ENCODE measurements around the gene BCAP29. TPM values are rescaled to one million over a fixed set of nuclear protein-coding genes. Genes with fewer than 3 reads are reported as not detected.

Gene BCAP29
- total RNA-seq, 6 experiments from 2014 or later = 70.7 to 92.2 (median 89.0) TPM

DNA sequence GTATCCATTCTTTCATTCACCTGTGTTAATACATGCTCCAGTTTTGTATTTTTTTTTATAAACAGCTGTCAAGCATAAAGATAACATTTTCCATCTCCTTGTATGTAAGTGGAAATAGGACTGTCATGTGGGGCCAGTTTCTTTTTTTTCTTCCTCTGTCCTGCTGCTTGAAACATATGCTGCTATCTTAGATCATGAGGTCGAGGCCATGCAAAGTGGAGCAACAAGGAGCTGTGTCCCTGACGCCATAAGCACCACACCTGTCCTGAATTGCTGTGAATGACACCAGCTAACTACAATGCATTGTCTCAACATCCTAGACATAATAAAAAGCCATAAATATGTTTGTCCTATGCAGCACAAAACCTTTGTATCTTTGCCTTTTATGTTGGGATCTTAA lies 42.8 kb downstream of the BCAP29 start:
- Mint-ChIP-seq H3K36me3 (ENCODE audit: low read depth) (no peaks in the 10 kb centered on the region; the same call in 1 of the 2 replicates), H3K4me3 (no peak overlapping the region), H3K27ac (no peak overlapping the region), H3K27me3 (ENCODE audit: insufficient read depth) (no peaks in the 10 kb centered on the region), H3K9me3 (no peaks in the 10 kb centered on the region), H3K4me1 (ENCODE audit: low read depth) (peaks cover 7% of the 10 kb centered on the region)
- TF ChIP-seq CTCF (IDR thresholded peaks at IDR 0.05) = no peak
- no peak for DNase-seq

GRCh38 chr7:107627002-107627401 lies 47.0 kb downstream of the BCAP29 start:
- no peak for TF ChIP-seq CTCF (IDR thresholded peaks at IDR 0.05)
- no peaks in the 10 kb centered on the region for H3K9me3 Mint-ChIP-seq
- no peaks in the 10 kb centered on the region; the same call in 1 of the 2 replicates for H3K36me3 Mint-ChIP-seq (ENCODE audit: low read depth)

GRCh38 chr7:107628461-107629064 lies 48.5 kb downstream of the BCAP29 start:
- Mint-ChIP-seq H3K9me3 (no peaks in the 10 kb centered on the region), H3K36me3 (ENCODE audit: low read depth) (no peaks in the 10 kb centered on the region; the same call in 1 of the 2 replicates), H3K4me1 (ENCODE audit: low read depth) (peaks cover 7% of the 10 kb centered on the region), H3K27ac (no peak overlapping the region), H3K4me3 (no peak overlapping the region), H3K27me3 (ENCODE audit: insufficient read depth) (peaks cover 2% of the 10 kb centered on the region; the same call in 1 of the 2 replicates)
- no peak for TF ChIP-seq CTCF (IDR thresholded peaks at IDR 0.05)
- DNase-seq = no peak

More at GRCh38 chr7:107627002-107627401, 47.0 kb downstream of the BCAP29 start:
- no peak for DNase-seq
- peaks cover 2% of the 10 kb centered on the region; the same call in 1 of the 2 replicates for H3K27me3 Mint-ChIP-seq (ENCODE audit: insufficient read depth)
- no peak overlapping the region for H3K4me3 Mint-ChIP-seq
- H3K4me1 Mint-ChIP-seq (ENCODE audit: low read depth) = peaks cover 7% of the 10 kb centered on the region
- H3K27ac Mint-ChIP-seq = no peak overlapping the region

- Mint-ChIP-seq H3K9me3 (no peaks in the 10 kb centered on the region), H3K4me3 (no peak overlapping the region), H3K27me3 (ENCODE audit: insufficient read depth) (peaks cover 2% of the 10 kb centered on the region; the same call in 1 of the 2 replicates), H3K36me3 (ENCODE audit: low read depth) (no peaks in the 10 kb centered on the region), H3K27ac (no peak overlapping the region), H3K4me1 (ENCODE audit: low read depth) (peaks cover 2% of the 10 kb centered on the region)
- no peak for TF ChIP-seq CTCF (IDR thresholded peaks at IDR 0.05)
- DNase-seq = no peak
Measured at GRCh38 chr7:107630342-107630741, 50.3 kb downstream of the BCAP29 start.

DNA sequence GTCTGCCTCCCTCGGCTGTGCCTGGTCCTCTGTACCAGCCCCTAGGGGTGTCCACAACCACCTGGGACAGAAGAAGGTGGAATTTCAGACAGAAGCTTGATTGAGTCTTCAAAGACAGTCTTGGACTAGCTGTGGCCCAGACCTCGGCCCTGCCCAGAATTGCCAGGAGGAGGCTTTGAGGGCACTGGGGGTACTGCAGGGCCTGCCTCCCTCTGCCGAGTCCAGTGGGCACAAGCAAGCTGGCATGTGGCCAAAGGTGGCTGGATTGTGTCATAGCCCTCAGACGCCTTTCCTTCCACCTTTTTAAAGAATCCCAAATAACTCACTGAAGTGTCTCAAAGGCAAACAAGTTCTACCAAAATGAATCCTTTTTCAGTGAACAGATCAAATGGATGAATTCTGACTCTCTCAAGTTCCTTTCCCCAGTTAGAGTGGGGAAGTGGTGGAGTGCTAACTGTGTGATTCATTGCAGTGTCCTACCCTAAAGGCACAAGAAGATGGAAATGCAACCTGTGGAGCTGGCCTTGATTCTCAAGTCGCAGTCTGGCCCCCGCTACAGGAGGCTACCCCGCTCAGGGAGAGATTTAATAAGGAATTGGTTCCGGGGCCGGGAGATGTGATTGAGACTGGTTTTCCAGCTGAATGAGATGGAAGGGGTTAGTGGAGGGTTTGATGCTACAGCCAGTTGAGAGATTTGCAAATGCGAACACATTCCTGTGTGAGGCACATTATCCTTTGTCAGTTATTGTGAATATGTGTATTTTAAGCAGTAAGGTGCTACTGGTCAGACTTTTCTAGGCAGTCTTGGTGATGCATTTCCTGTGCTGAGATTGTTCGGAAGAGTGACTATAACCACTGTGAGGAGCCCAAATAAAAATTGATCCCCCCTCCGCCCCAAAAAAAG lies 51.8 kb downstream of the BCAP29 start:
- Mint-ChIP-seq H3K4me3 (no peak overlapping the region), H3K36me3 (ENCODE audit: low read depth) (no peaks in the 10 kb centered on the region), H3K4me1 (ENCODE audit: low read depth) (no peaks in the 10 kb centered on the region; the same call in 1 of the 2 replicates), H3K27me3 (ENCODE audit: insufficient read depth) (peaks cover 2% of the 10 kb centered on the region; the same call in 1 of the 2 replicates), H3K27ac (no peak overlapping the region), H3K9me3 (no peaks in the 10 kb centered on the region)
- DNase-seq = no peak
- no peak for TF ChIP-seq CTCF (IDR thresholded peaks at IDR 0.05)
